ENCODE data around the gene COL20A1.

The COL20A1 gene

GRCh38 chr20:63329331-63330083 is 36.5 kb downstream of the COL20A1 start (continued):
- TF ChIP-seq PRDM4 (tag by site-specific recombination; IDR thresholded peaks at IDR 0.05), result no peak
- TF ChIP-seq ZEB2 (tag by site-specific recombination; IDR thresholded peaks at IDR 0.05), result 0 out of 2 replicates have a peak, but pooled peaks have one; percentile 26
- 0 out of 2 replicates have a peak, but pooled peaks have one; percentile 21 for TF ChIP-seq GLIS2 (tag by site-specific recombination; IDR thresholded peaks at IDR 0.05)

- TF ChIP-seq ZFHX2 (tag by site-specific recombination; conservative IDR thresholded peaks at IDR 0.05) (peak; percentile 34; the same call in 1 of the 2 replicates), EGR2 (tag by site-specific recombination; IDR thresholded peaks at IDR 0.05; ENCODE audit: low read depth) (peak; percentile 51), SETDB1 (IDR thresholded peaks at IDR 0.05; ENCODE audit: insufficient read length, low read length) (no peak)
- Histone ChIP-seq H3K4me1 (ENCODE audit: control insufficient read depth, insufficient read depth, low read length) (no peaks in the 10 kb centered on the region), H3K27ac (ENCODE audit: extremely low read depth, low read depth, low read length) (no peak overlapping the region), H3K4me3 (ENCODE audit: low read depth, low read length) (no peak overlapping the region), H3K9me3 (ENCODE audit: control insufficient read depth, insufficient read depth, low read depth, low read length) (no peaks in the 10 kb centered on the region), H3K36me3 (ENCODE audit: control insufficient read depth in 2 of 2, insufficient read depth in 1 of 2, low read length in 2 of 2) (no peaks in the 10 kb centered on the region)
- CTCF ChIA-PET, result no interaction called here
- POLR2A ChIA-PET, result no interaction called here
These were observed 37.2 kb downstream of the COL20A1 start for GRCh38 chr20:63330084-63330760.

GRCh38 chr20:63330940-63331339 is 38.0 kb downstream of the COL20A1 start:
- ChIA-PET POLR2A (no interaction called here), CTCF (no interaction called here)
- TF ChIP-seq ZNF692 (tag by site-specific recombination; IDR thresholded peaks at IDR 0.05) (peak; percentile 58), ZSCAN16 (tag by site-specific recombination; IDR thresholded peaks at IDR 0.05) (no peak), ZNF404 (tag by site-specific recombination; IDR thresholded peaks at IDR 0.05) (no peak), ZNF302 (tag by site-specific recombination; IDR thresholded peaks at IDR 0.05; ENCODE audit: low read depth) (no peak), ZFP69B (tag by site-specific recombination; IDR thresholded peaks at IDR 0.05) (peak; percentile 85), SCRT2 (tag by site-specific recombination; IDR thresholded peaks at IDR 0.05) (peak; percentile 66), ZNF513 (tag by site-specific recombination; IDR thresholded peaks at IDR 0.05) (no peak), GLI2 (tag by site-specific recombination; IDR thresholded peaks at IDR 0.05; ENCODE audit: borderline replicate concordance, low read depth) (no peak)
- no peaks in the 10 kb centered on the region for H3K36me3 ChIP-seq (ENCODE audit: control insufficient read depth in 2 of 2, insufficient read depth in 1 of 2, low read length in 2 of 2)
- H3K4me1 ChIP-seq (ENCODE audit: control insufficient read depth, insufficient read depth, low read length), result no peaks in the 10 kb centered on the region
- H3K9me3 ChIP-seq (ENCODE audit: control insufficient read depth, insufficient read depth, low read depth, low read length), result no peaks in the 10 kb centered on the region
- no peak overlapping the region for H3K4me3 ChIP-seq (ENCODE audit: low read depth, low read length)
- no peak overlapping the region for H3K27ac ChIP-seq (ENCODE audit: extremely low read depth, low read depth, low read length)

Data from HEK293 (cell line).